ENCODE data around the gene ECEL1. TPM values are rescaled to one million over a fixed set of nuclear protein-coding genes. Genes with fewer than 3 reads are reported as not detected.

The ECEL1 gene
- total and polyA plus RNA-seq, 9 of the 15 experiments (the other 6 are each of a cell fraction or from before 2014, with no cell fraction given): 0.09 TPM; not detected in 8

DNA sequence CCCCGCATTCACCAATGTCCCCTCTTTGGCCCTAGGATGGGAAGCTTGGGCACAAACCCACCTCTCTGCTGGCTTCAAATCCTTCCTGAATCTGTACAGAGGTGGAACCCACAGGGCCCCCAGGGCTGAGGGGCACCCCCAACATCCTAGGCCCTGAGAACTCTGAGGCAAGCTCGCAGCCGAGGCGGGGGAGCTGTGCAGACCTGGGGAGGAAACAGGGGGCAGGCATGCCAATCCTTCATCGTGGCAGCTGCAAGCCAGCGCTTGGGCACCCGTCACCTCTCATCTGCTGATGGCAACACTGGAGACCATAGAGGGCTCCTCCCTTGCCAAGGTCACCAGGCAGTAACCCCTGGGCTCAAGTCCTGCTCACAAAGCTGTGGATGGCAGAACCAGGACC is 10.8 kb downstream of the ECEL1 start:
- H4K20me1 ChIP-seq (replicated peaks; ENCODE audit: control insufficient read depth, insufficient read depth, low read length): no peaks in the 10 kb centered on the region
- no peak overlapping the region for H3K4me3 ChIP-seq
- 0% methylated on average over 4 of the region's 7 CpGs for WGBS (ENCODE audit: insufficient coverage, low coverage, missing lambda C conversion rate)
- H3K9ac ChIP-seq (ENCODE audit: insufficient read depth in 1 of 2, low read depth in 2 of 2, low read length in 2 of 2): no peak overlapping the region
- no TSS peak for BruUV-seq (replicated peaks)
- ATAC-seq (no peak), FAIRE-seq (no peak), DNase-seq (ENCODE audit: extremely low read depth in 1 of 4, low spot score in 3 of 4) (no peak)
- H3K9me3 ChIP-seq (replicated peaks; ENCODE audit: control insufficient read depth, insufficient read depth, low read depth, low read length): no peaks in the 10 kb centered on the region
- no peak overlapping the region for H3K4me2 ChIP-seq (ENCODE audit: insufficient read depth, low read length)
- ChIA-PET CTCF (ENCODE audit: low intra/inter-chr PET ratio) (no interaction called here), POLR2A (interaction anchor here (0.6 to 1.3 kb wide), 3 partner anchors 13 to 1042 kb away, joined by 3 to 5 read pairs (median 3); no protein-coding TSS in a partner anchor)
- in situ Hi-C loops (cut with MboI): no loop called here
- H3K4me1 ChIP-seq (replicated peaks in 1 of 2; ENCODE audit: control insufficient read depth in 2 of 2, insufficient read depth in 2 of 2, low read length in 2 of 2): peaks cover 0 to 3% of the 10 kb centered on the region in 2 experiments; a peak in 1 of 5 replicates
- no peak overlapping the region for H3K27ac ChIP-seq (ENCODE audit: extremely low read depth, low read depth, low read length)
- H2AFZ ChIP-seq (ENCODE audit: low read depth, low read length): no peak overlapping the region
- H3K9me1 ChIP-seq (ENCODE audit: control insufficient read depth, insufficient read depth, low read length): no peaks in the 10 kb centered on the region
- peaks cover 2 to 34% of the 10 kb centered on the region in 2 experiments; a peak in 4 of 5 replicates for H3K27me3 ChIP-seq (ENCODE audit: control insufficient read depth in 2 of 2, insufficient read depth in 2 of 2, low read length in 2 of 2)
- intact Hi-C loops (cut with micrococcal nuclease): no loop called here
- H3K79me2 ChIP-seq (ENCODE audit: control insufficient read depth, insufficient read depth, low read length): no peaks in the 10 kb centered on the region
- no peaks in the 10 kb centered on the region for H3K36me3 ChIP-seq (ENCODE audit: control insufficient read depth, insufficient read depth, low read length)
- TF ChIP-seq C11orf30 (IDR thresholded peaks at IDR 0.05; ENCODE audit: low read depth): no peak
- no peak for TF ChIP-seq ZNF764 (CRISPR knock-in tag; IDR thresholded peaks at IDR 0.05; ENCODE audit: low read depth)
- TF ChIP-seq, protein P1, sequence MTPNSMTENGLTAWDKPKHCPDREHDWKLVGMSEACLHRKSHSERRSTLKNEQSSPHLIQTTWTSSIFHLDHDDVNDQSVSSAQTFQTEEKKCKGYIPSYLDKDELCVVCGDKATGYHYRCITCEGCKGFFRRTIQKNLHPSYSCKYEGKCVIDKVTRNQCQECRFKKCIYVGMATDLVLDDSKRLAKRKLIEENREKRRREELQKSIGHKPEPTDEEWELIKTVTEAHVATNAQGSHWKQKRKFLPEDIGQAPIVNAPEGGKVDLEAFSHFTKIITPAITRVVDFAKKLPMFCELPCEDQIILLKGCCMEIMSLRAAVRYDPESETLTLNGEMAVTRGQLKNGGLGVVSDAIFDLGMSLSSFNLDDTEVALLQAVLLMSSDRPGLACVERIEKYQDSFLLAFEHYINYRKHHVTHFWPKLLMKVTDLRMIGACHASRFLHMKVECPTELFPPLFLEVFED (CRISPR knock-in tag; conservative IDR thresholded peaks at IDR 0.05): no peak
- TF ChIP-seq, protein P2, sequence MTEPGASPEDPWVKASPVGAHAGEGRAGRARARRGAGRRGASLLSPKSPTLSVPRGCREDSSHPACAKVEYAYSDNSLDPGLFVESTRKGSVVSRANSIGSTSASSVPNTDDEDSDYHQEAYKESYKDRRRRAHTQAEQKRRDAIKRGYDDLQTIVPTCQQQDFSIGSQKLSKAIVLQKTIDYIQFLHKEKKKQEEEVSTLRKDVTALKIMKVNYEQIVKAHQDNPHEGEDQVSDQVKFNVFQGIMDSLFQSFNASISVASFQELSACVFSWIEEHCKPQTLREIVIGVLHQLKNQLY (CRISPR knock-in tag; conservative IDR thresholded peaks at IDR 0.05): no peak
- no peak for TF ChIP-seq ZC3H4 (CRISPR knock-in tag; IDR thresholded peaks at IDR 0.05; ENCODE audit: borderline replicate concordance)
- TF ChIP-seq, protein P3, sequence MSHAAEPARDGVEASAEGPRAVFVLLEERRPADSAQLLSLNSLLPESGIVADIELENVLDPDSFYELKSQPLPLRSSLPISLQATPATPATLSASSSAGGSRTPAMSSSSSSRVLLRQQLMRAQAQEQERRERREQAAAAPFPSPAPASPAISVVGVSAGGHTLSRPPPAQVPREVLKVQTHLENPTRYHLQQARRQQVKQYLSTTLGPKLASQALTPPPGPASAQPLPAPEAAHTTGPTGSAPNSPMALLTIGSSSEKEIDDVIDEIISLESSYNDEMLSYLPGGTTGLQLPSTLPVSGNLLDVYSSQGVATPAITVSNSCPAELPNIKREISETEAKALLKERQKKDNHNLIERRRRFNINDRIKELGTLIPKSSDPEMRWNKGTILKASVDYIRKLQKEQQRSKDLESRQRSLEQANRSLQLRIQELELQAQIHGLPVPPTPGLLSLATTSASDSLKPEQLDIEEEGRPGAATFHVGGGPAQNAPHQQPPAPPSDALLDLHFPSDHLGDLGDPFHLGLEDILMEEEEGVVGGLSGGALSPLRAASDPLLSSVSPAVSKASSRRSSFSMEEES (CRISPR knock-in tag; IDR thresholded peaks at IDR 0.05): no peak
- TF ChIP-seq HMGN3 (IDR thresholded peaks at IDR 0.05; ENCODE audit: borderline replicate concordance, extremely low read depth, insufficient read length, low read depth, low read length): no peak
- no peak for TF ChIP-seq ASH1L (IDR thresholded peaks at IDR 0.05; ENCODE audit: borderline replicate concordance, low read depth, partially characterized antibody)
- no peak for TF ChIP-seq DMBX1 (CRISPR knock-in tag; IDR thresholded peaks at IDR 0.05; ENCODE audit: borderline replicate concordance)
- no peak for TF ChIP-seq RFX7 (CRISPR knock-in tag; IDR thresholded peaks at IDR 0.05)
- TF ChIP-seq, protein P4, sequence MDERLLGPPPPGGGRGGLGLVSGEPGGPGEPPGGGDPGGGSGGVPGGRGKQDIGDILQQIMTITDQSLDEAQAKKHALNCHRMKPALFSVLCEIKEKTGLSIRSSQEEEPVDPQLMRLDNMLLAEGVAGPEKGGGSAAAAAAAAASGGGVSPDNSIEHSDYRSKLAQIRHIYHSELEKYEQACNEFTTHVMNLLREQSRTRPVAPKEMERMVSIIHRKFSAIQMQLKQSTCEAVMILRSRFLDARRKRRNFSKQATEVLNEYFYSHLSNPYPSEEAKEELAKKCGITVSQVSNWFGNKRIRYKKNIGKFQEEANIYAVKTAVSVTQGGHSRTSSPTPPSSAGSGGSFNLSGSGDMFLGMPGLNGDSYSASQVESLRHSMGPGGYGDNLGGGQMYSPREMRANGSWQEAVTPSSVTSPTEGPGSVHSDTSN (CRISPR knock-in tag; IDR thresholded peaks at IDR 0.05; ENCODE audit: low read depth): no peak
- TF ChIP-seq, protein P4 (tag; conservative IDR thresholded peaks at IDR 0.05; ENCODE audit: low read depth): no peak
